Fibroblast of lung (primary cell): ENCODE results near the gene SNX18.

ENCODE experiments used
- CTCF ChIP-seq, 2 donors: IDR thresholded peaks in 1 of 2; conservative IDR thresholded peaks in 1 of 2; 1 replicate in 1 of 2; 2 replicates in 1 of 2; pipeline ENCODE4 v1.5.1; 2011 to 2012; ENCODE audit warnings: low read length in 2 of 2, control low read depth in 1 of 2, inconsistent platforms in 1 of 2, low read depth in 1 of 2, mild to moderate bottlenecking in 1 of 2
- EZH2 ChIP-seq: IDR thresholded peaks from 2 replicates; pipeline ENCODE4 v1.5.1; 2012; ENCODE audit warnings: low read length, control low read depth, mild to moderate bottlenecking; ENCODE audit errors: missing control alignments

DNA sequence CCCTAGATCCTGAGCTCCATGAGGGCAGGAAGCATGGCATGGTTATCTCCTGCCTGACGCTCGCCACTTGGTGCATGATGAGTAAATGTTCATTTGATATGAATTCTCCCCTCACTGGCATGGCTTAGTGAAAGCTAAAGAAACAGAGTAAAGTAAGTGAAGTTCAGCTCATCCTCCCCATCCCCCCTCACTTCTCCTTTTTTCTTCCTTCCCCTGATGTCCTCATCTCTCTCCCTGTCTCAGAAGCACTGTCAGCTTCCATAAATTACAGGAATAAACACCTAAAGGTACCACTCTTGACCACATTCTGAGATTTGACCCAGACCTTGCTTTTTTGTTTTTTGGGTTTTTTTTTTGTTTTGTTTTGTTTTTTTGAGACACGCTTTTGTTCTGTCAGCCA lies 73.3 kb downstream of the SNX18 start:
- TF ChIP-seq EZH2 (no peak), CTCF (conservative IDR thresholded peaks at IDR 0.05 in 1 of 2, IDR thresholded peaks at IDR 0.05 in 1 of 2; ENCODE audit: low read depth in 1 of 2, low read length in 2 of 2) (no peak)
